NT2/D1 (cell line): Measurements from ENCODE around the gene HNRNPU.

Experiments used
- SUZ12 ChIP-seq: IDR thresholded peaks from 2 replicates; pipeline ENCODE4 v1.6.1; 2011; ENCODE audit not compliant: insufficient read length, insufficient read depth; ENCODE audit errors: extremely low read depth
- YY1 ChIP-seq: IDR thresholded peaks from 2 replicates; pipeline ENCODE4 v1.6.1; 2011; ENCODE audit not compliant: insufficient read length, insufficient read depth
- ZNF274 ChIP-seq: IDR thresholded peaks from 2 replicates; pipeline ENCODE4 v1.6.1; 2011; ENCODE audit warnings: mild to moderate bottlenecking, low read depth, low read length

DNA sequence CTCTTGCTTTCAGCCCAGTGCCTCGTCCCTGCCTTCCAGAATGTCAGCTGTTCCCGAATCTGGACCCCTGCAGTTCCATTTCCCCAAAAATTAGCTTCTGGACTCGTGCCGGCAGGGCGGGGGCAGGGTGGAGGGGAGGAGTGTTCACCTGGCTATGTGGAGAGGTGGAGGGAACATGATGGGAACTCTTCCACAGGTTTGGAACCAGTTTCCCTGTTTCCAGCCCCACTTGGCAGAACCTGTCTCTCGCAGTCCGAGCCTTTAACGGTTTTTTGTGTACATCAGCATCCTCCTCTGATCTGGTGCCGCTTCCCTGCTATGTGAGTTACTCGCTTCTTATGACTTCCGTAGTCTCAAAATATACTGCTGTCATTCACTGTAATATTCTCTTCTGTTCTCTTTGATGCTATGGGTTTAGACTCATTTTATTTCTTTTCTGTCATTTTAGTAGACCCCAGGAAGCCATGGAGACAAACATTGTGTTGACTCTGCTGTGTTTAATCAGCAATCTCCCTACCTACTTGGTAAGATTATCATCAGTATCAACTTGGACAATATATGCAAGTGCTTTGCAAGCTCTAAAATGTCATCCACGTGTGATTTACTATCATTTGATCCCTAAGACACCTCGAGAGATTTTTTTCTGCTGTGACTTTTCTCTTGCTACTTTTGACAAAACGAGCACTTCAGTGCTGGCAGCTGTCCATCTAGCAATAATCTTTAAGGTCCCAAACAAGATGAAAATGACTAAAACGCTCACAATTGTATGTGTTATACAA, 33.3 kb upstream of the HNRNPU start:
- TF ChIP-seq SUZ12 (no peak), ZNF274 (no peak), YY1 (no peak)
